ENCODE results near the gene ADARB1. TPM values are rescaled to one million over a fixed set of nuclear protein-coding genes. Genes with fewer than 3 reads are reported as not detected.
"Not testable (repeated sequence)": the region's sequence is repeated elsewhere in the genome, so short reads cannot be mapped to it uniquely, and the experiment has no call there.

ADARB1 gene
- total RNA-seq, 1 experiment from 2014 or later = 14.6 TPM

- TF ChIP-seq SP1 (CRISPR knock-in tag; conservative IDR thresholded peaks at IDR 0.05) (no peak), CREM (CRISPR knock-in tag; IDR thresholded peaks at IDR 0.05) (no peak), E2F1 (CRISPR knock-in tag; IDR thresholded peaks at IDR 0.05) (no peak), GABPB1 (CRISPR knock-in tag; IDR thresholded peaks at IDR 0.05) (no peak), ZNF263 (CRISPR knock-in tag; IDR thresholded peaks at IDR 0.05; ENCODE audit: low read depth) (no peak), PRRX2 (CRISPR knock-in tag; IDR thresholded peaks at IDR 0.05) (no peak)
Observed at GRCh38 chr21:45131537-45131999, 57.2 kb downstream of the ADARB1 start (continued).

GRCh38 chr21:45132841-45133573, 58.6 kb downstream of the ADARB1 start:
- Mint-ChIP-seq H3K9me3 (no peaks in the 10 kb centered on the region), H3K27me3 (ENCODE audit: low read depth) (no peaks in the 10 kb centered on the region), H3K4me1 (peaks cover 3% of the 10 kb centered on the region; the same call in 1 of the 2 replicates), H3K36me3 (no peaks in the 10 kb centered on the region), H3K4me3 (no peak overlapping the region), H3K27ac (no peak overlapping the region)
- TF ChIP-seq SP1 (CRISPR knock-in tag; conservative IDR thresholded peaks at IDR 0.05) (no peak), E2F1 (CRISPR knock-in tag; IDR thresholded peaks at IDR 0.05) (no peak), SMAD4 (CRISPR knock-in tag; IDR thresholded peaks at IDR 0.05) (no peak), ZNF396 (CRISPR knock-in tag; IDR thresholded peaks at IDR 0.05; ENCODE audit: borderline replicate concordance) (no peak), ETV6 (CRISPR knock-in tag; IDR thresholded peaks at IDR 0.05) (no peak), CTCF (IDR thresholded peaks at IDR 0.05) (no peak), MLX (CRISPR knock-in tag; IDR thresholded peaks at IDR 0.05) (no peak), TP53 (CRISPR knock-in tag; IDR thresholded peaks at IDR 0.05) (no peak), IRF2 (CRISPR knock-in tag; IDR thresholded peaks at IDR 0.05; ENCODE audit: borderline replicate concordance, low read depth) (no peak), GABPB1 (CRISPR knock-in tag; IDR thresholded peaks at IDR 0.05) (no peak), ZNF416 (CRISPR knock-in tag; IDR thresholded peaks at IDR 0.05) (no peak), ZNF232 (CRISPR knock-in tag; IDR thresholded peaks at IDR 0.05) (no peak), MXD4 (CRISPR knock-in tag; IDR thresholded peaks at IDR 0.05; ENCODE audit: borderline replicate concordance) (no peak), PRRX2 (CRISPR knock-in tag; IDR thresholded peaks at IDR 0.05) (no peak), ARID4B (CRISPR knock-in tag; IDR thresholded peaks at IDR 0.05; ENCODE audit: borderline replicate concordance) (no peak)
- DNase-seq (ENCODE audit: low spot score) (no peak), ATAC-seq (no peak)
- ChIA-PET POLR2A (no interaction called here), CTCF (interaction anchor here (1.2 kb wide), 1 partner anchor 183 kb away, joined by 3 read pairs; no protein-coding TSS in a partner anchor)

GRCh38 chr21:45133574-45134278, 59.3 kb downstream of the ADARB1 start:
- H3K4me1 Mint-ChIP-seq; CTCF ChIA-PET; POLR2A ChIA-PET; ATAC-seq; H3K4me3 Mint-ChIP-seq; H3K27ac Mint-ChIP-seq; DNase-seq (ENCODE audit: low spot score); H3K9me3 Mint-ChIP-seq; H3K36me3 Mint-ChIP-seq; H3K27me3 Mint-ChIP-seq (ENCODE audit: low read depth): not testable (repeated sequence)

Data from WTC11 (cell line).